Measurements from ENCODE around the gene NFIX. TPM values are rescaled to one million over a fixed set of nuclear protein-coding genes. Genes with fewer than 3 reads are reported as not detected.

NFIX gene
- total and polyA plus RNA-seq, 9 of the 15 experiments (the other 6 are each of a cell fraction or from before 2014, with no cell fraction given): 0.28 to 26.8 (median 5.4) TPM

DNA sequence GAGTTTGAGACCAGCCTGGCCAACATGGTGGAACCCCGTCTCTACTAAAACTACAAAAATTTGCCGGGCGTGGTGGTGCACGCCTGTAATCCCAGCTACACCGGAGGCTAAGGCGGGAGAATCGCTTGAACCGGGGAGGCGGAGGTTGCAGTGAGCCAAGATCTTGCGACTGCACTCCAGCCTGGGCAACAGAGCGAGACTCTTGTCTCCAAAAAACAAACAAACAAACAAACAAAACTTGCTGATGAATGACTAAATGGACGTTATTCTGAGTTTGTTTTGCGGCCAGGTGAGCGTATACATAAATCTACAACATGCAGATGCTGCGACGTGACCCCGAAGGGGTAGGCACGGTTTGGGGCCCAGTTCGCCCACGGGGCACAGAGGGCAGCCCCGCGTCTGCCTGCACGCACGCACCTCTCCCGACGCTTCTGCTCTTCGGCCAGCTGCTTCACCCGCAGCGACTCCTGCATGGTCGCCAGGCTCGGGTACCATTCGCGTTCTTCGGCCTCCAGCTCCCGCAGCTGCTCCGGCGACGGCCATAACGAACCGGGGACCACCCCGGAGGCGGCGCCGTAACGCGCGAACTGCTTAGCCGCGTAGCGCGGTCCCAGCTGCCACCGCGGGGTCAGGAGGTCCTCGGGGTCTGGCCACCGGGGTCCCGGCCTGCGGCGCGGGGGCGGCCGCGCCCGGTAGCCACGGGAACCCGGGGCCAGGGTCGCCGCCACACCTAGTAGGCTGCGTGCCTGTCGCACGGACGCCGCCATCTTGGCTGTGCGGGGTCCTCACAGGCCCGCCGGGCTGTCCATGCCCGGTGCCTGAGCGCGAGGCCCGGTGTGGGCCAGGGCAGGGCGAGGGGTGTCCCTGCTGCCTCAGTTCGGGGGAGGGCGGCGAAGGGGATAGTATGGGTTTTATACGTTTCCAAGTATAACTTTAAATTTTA is 38.6 kb upstream of the NFIX start, which contains the start of gene GADD45GIP1 (continued):
- TF ChIP-seq, protein P1, sequence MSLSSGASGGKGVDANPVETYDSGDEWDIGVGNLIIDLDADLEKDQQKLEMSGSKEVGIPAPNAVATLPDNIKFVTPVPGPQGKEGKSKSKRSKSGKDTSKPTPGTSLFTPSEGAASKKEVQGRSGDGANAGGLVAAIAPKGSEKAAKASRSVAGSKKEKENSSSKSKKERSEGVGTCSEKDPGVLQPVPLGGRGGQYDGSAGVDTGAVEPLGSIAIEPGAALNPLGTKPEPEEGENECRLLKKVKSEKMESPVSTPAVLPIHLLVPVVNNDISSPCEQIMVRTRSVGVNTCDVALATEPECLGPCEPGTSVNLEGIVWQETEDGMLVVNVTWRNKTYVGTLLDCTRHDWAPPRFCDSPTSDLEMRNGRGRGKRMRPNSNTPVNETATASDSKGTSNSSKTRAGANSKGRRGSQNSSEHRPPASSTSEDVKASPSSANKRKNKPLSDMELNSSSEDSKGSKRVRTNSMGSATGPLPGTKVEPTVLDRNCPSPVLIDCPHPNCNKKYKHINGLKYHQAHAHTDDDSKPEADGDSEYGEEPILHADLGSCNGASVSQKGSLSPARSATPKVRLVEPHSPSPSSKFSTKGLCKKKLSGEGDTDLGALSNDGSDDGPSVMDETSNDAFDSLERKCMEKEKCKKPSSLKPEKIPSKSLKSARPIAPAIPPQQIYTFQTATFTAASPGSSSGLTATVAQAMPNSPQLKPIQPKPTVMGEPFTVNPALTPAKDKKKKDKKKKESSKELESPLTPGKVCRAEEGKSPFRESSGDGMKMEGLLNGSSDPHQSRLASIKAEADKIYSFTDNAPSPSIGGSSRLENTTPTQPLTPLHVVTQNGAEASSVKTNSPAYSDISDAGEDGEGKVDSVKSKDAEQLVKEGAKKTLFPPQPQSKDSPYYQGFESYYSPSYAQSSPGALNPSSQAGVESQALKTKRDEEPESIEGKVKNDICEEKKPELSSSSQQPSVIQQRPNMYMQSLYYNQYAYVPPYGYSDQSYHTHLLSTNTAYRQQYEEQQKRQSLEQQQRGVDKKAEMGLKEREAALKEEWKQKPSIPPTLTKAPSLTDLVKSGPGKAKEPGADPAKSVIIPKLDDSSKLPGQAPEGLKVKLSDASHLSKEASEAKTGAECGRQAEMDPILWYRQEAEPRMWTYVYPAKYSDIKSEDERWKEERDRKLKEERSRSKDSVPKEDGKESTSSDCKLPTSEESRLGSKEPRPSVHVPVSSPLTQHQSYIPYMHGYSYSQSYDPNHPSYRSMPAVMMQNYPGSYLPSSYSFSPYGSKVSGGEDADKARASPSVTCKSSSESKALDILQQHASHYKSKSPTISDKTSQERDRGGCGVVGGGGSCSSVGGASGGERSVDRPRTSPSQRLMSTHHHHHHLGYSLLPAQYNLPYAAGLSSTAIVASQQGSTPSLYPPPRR (CRISPR knock-in tag; IDR thresholded peaks at IDR 0.05; ENCODE audit: borderline replicate concordance): no peak
- no peak for TF ChIP-seq ZNF324 (CRISPR knock-in tag; IDR thresholded peaks at IDR 0.05)
- peak; percentile 80 for TF ChIP-seq HMGN3 (IDR thresholded peaks at IDR 0.05; ENCODE audit: borderline replicate concordance, extremely low read depth, insufficient read length, low read depth, low read length)
- TF ChIP-seq ZNF253 (CRISPR knock-in tag; conservative IDR thresholded peaks at IDR 0.05): no peak
- TF ChIP-seq PRPF4 (IDR thresholded peaks at IDR 0.05; ENCODE audit: insufficient read depth, low read depth, low read length, poor library complexity, severe bottlenecking): no peak
- TF ChIP-seq RBM25 (IDR thresholded peaks at IDR 0.05; ENCODE audit: low read depth, low read length, severe bottlenecking): peak; percentile 15
- TF ChIP-seq, protein P2, sequence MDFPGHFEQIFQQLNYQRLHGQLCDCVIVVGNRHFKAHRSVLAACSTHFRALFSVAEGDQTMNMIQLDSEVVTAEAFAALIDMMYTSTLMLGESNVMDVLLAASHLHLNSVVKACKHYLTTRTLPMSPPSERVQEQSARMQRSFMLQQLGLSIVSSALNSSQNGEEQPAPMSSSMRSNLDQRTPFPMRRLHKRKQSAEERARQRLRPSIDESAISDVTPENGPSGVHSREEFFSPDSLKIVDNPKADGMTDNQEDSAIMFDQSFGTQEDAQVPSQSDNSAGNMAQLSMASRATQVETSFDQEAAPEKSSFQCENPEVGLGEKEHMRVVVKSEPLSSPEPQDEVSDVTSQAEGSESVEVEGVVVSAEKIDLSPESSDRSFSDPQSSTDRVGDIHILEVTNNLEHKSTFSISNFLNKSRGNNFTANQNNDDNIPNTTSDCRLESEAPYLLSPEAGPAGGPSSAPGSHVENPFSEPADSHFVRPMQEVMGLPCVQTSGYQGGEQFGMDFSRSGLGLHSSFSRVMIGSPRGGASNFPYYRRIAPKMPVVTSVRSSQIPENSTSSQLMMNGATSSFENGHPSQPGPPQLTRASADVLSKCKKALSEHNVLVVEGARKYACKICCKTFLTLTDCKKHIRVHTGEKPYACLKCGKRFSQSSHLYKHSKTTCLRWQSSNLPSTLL (IDR thresholded peaks at IDR 0.05): no peak
- TF ChIP-seq, protein P3, sequence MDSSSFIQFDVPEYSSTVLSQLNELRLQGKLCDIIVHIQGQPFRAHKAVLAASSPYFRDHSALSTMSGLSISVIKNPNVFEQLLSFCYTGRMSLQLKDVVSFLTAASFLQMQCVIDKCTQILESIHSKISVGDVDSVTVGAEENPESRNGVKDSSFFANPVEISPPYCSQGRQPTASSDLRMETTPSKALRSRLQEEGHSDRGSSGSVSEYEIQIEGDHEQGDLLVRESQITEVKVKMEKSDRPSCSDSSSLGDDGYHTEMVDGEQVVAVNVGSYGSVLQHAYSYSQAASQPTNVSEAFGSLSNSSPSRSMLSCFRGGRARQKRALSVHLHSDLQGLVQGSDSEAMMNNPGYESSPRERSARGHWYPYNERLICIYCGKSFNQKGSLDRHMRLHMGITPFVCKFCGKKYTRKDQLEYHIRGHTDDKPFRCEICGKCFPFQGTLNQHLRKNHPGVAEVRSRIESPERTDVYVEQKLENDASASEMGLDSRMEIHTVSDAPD (CRISPR knock-in tag; IDR thresholded peaks at IDR 0.05): no peak
- TF ChIP-seq, protein P4, sequence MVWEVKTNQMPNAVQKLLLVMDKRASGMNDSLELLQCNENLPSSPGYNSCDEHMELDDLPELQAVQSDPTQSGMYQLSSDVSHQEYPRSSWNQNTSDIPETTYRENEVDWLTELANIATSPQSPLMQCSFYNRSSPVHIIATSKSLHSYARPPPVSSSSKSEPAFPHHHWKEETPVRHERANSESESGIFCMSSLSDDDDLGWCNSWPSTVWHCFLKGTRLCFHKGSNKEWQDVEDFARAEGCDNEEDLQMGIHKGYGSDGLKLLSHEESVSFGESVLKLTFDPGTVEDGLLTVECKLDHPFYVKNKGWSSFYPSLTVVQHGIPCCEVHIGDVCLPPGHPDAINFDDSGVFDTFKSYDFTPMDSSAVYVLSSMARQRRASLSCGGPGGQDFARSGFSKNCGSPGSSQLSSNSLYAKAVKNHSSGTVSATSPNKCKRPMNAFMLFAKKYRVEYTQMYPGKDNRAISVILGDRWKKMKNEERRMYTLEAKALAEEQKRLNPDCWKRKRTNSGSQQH (CRISPR knock-in tag; IDR thresholded peaks at IDR 0.05): no peak
- no peak for TF ChIP-seq RHOXF2B (CRISPR knock-in tag; conservative IDR thresholded peaks at IDR 0.05)
- TF ChIP-seq SETDB1 (IDR thresholded peaks at IDR 0.05; ENCODE audit: low read length): no peak
- no peak for TF ChIP-seq ZC3H8 (IDR thresholded peaks at IDR 0.05)
- no peak for TF ChIP-seq POLR3G (IDR thresholded peaks at IDR 0.05; ENCODE audit: extremely low read depth, insufficient read length, insufficient replicate concordance)
- TF ChIP-seq ATF7 (IDR thresholded peaks at IDR 0.05): peak; percentile 76
- TF ChIP-seq TAL1 (IDR thresholded peaks at IDR 0.05): no peak
- TF ChIP-seq SIRT6 (IDR thresholded peaks at IDR 0.05; ENCODE audit: low read depth, low read length): no peak
- TF ChIP-seq ZNF224 (CRISPR knock-in tag; IDR thresholded peaks at IDR 0.05): no peak
- no peak for TF ChIP-seq GABPA (tag; conservative IDR thresholded peaks at IDR 0.05; ENCODE audit: low read depth)
